RKO (cell line): Measurements from ENCODE around the gene GALNT16.
"Not testable (repeated sequence)": the region's sequence is repeated elsewhere in the genome, so short reads cannot be mapped to it uniquely, and the experiment has no call there.

Experiments used
- DNase-seq: peaks from one replicate; pipeline ENCODE4 v3.0.0-alpha.2; 2016; ENCODE audit warnings: low spot score

GALNT16 gene

DNA sequence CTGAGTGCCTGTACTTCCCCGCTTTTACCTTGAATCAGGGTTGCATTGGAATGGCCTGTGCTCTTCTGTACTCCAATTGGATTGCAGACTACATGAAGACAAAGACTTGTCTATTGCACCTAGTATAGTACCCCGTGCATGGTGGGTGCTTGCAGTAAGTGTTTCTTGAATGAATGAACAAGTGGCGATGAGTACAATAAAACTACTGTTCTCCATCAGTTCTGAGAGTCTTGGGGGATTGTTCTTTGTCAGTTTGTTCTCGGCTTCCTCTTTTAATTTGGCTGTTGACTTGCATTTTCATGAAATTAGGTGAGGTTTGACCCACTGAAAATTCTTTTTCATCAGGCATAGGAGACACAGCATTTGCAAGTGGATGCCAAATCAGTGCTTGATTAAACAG lies 104.0 kb downstream of the GALNT16 start:
- no peak for DNase-seq

DNA sequence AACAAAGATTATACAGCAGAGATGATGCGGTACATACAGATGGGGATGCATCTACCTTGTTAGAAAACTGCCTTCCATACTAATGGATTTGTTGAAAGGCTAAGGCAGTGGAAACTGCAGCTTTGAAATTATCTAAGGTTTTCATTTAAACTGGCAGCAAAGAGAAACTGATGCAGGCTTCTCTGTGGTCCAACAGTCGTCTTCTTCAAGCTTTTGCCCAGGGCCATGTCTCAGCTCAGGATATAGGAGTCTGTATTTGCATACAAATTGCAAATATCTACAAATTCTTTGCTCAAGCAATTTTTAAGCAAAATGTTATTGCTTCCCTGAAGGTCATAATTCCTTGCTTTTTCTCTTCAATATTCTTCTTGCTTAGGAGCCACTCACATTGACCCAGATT lies 104.4 kb downstream of the GALNT16 start:
- no peak for DNase-seq

DNA sequence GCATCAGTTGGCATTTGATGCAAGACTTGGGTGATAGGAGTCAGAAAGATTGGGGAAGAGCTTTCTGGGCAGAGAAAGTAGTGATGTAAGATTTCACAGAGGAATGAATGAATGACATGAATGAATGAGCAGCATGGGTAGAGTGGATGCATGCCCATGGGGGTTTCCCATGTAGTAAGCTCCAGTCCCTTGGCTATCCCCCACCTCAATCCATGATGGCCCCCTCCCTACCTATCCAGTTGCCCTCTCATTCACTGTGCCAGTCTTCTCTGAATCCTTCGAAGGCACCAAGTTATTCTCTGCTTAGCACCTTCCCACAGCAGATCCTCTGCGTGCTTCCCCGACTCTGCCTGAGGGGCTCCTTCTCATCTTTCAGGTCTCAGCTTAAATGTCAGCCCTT lies 106.1 kb downstream of the GALNT16 start:
- DNase-seq, result no peak

DNA sequence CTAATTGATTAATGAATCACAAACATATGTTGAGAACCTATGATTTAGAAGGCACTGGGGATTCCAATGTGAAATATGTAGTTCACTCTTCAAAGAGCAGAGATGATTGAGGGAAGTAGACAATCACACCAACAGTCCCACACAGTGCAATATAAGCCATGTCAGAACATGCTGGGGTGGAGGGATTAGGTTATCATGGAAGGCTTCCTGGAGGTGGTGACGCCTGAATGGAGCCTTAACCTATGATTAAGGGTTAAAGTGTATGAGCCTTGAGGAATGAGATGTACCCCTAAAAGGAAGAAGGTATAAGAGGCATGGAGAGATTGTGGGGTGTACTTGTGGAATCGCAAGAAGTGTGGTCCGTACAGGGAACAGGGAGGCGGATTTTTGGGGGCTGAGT lies 106.8 kb downstream of the GALNT16 start:
- DNase-seq, result no peak

DNA sequence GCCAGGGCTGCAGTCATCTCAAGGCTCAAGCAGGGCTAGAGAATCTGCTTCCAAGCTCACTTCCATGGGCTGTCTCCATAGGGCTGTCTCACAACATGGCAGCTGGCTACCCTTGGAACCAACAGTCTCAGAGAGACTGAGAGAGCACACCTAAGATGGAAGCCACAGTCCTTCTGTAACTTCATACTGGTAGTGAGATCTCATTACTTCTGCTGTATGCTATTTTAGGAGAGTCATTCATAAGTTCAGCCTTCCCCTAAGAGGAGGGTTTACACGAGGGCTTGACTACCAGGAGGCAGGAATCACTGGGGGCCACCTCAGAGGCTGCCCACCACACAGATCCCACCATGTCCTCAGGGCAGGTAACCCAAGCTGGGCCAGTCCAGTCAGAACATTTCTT lies 108.4 kb downstream of the GALNT16 start:
- DNase-seq, result no peak

DNA sequence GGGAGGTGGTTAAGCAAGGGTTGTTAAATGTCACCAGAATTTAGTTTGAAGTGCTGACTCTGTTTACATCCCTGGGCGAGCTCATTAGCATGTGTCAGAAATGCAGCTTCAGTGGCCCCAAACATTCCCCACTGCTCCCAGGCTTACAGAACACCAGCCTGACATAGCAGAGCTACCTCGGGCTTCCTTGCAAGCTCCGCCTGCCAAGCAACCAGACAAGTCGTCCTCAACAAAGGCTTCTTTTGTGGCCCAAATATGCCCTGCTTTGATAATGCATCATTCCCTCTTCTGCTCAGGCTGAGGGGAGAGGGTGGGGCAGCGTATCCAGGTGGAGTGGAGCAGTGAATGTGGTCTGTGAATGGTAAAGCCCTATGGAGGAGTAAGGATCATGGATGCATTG lies 110.1 kb downstream of the GALNT16 start:
- no peak for DNase-seq

DNA sequence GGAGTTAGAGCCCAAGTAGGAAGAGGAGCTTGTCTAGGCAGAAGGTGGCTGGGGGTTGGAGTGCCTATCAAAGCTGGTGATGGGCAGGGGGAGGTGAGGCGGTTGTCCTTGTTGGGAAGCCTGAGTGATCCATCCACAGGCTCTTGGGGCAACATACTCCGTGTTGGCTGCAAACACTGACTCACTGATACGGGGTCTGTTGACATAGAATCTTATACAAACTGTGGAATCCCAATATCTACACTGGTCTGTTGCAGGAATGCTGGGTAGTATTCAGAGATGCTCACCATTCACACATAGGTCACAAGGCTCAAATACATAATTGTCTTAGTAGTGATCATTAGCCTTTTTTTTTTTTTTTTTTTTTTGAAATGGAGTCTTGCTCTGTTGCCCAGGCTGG lies 112.2 kb downstream of the GALNT16 start:
- no peak for DNase-seq

DNA sequence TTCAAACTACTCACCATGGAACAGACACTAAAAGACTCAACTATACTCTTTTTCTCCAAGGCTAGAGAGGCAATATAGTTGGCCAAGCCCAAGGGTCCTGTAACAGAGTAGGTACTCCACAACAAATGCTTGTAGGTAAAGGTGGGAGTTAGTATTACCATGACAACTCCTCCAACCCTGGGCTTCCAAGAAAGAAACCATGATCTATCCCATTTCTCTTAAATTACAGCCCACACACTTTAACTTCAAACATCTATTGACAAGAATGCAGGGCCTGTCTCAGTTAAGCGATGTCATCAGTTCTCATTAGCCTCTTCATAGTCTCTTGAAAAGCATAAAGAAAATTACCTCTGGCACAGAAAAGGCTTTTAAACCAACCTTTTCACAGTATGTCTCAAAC lies 113.1 kb downstream of the GALNT16 start:
- no peak for DNase-seq

DNA sequence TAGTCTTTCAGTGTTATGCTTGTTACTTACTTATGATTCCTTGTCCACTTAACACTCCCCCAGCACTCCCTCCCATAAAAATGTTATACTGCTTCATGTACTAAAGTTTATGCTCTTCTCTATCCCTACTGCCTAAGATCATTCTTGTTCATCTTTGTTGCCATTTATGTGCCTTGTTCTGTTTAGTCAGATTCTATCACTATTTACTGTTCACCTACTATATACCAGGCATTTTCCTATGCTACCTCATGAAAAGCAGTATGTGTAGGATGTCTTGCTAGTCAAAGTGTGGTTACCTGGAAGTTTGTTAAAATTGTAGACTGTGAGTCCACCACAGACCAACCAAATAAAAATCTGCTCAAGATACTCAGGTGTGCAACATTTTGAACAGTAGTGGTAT lies 114.3 kb downstream of the GALNT16 start:
- DNase-seq, result no peak

DNA sequence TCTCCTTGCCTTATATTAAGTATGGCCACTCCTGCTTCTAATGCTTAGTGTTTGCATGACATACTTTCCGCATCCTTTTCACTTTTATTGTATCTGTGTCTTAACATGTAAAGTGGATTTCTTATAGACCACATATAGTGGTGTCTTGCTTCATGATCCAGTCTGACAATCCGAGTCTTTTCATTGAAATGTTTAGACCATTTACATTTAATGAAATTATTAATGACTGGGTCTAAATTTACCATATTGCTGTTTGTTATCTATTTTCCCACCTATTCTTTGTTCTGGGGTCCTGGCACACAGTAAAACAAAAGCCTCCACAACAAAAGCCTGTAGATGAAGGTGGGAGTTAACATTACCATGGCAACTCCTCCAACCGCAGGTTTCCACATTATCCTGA lies 115.2 kb downstream of the GALNT16 start:
- no peak for DNase-seq

DNA sequence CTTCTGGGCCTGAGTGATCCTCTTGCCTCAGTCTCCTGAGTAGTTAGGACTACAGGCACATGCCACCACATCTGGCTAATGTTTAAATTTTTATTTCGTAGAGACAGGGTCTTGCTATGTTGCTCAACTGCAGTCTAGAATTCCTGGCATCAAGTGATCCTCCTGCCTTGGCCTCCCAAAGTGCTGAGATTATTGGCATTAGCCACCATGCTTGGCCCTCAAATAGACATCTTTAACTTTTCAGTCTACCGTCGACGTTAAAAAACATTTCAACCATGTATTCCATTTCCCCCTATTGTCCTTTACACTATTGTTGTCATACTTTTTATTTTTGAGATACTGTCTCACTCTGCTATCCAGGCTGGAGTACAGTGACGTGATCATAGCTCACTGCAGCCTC lies 115.8 kb downstream of the GALNT16 start:
- no peak for DNase-seq

DNA sequence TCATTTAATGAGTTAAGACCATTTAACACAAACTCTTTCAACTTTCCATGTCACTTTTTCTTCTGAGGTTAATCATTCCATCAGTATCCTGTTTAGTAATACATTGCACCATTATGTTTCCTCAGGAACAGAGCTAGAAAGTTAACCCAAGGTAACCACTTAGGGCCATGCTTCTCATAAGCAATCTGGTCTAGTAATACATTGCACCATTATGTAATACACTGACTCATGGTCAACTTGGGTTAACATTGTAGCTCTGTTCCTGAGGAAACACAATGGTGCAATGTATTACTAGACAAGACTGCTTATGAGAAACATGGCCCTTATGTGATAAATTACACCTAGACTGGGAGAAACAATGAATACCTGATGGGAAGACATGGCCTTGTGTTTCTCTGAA lies 116.5 kb downstream of the GALNT16 start:
- DNase-seq, result peak; percentile 47

DNA sequence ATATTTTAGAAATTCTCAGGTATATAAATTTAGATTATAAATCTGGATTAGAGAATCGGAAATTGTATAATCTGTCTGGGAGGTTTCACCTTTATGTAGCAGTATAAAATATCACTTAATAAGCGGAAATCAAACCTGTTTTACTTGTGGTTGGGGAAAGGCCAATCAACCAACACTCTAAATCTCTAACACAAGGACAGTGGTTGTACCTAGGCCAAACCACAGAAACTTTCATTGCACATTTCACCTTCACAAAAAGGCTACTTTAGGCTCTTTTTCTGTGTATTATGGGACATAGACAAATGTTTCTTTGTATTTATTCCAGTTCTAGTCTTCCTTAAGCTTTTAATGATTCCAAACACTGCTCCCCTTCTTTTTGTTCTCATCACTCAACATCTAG lies 118.3 kb downstream of the GALNT16 start:
- DNase-seq, result no peak

DNA sequence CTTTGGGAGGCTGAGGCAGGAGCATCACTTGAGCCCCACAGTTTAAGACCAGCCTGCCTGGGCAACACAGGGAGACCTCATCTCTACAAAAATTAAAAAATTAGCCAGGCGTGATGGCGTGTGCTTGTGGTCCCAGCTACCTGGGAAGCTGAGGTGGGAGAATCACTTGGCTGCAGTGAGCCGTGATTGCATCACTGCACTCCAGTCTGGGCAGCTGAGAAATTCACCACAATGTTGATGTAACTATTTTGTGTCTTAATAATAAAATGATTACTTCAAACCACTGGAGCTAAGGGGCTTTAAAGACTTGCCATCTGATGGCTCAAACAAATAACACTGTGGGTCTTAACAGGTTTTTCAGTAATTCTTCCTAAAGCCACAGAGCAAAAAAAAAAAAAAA lies 127.4 kb downstream of the GALNT16 start:
- DNase-seq, result no peak

DNA sequence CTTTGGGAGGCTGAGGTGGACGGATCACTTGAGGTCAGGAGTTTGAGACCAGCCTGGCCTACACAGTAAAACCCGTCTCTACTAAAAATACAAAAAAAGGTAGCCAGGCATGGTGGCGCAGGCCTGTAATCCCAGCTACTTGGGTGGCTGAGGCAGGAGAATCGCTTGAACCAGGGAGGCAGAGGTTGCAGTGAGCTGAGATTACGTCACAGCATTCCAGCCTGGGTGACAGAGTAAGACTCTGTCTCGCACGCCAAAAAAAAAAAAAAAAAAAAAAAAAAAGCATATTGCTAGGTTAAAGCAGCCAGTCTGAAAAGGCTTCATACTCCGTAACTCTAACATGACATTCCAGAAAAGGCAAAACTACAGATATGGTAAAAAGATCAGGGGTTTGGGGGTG lies 131.4 kb downstream of the GALNT16 start:
- DNase-seq, result not testable (repeated sequence)

DNA sequence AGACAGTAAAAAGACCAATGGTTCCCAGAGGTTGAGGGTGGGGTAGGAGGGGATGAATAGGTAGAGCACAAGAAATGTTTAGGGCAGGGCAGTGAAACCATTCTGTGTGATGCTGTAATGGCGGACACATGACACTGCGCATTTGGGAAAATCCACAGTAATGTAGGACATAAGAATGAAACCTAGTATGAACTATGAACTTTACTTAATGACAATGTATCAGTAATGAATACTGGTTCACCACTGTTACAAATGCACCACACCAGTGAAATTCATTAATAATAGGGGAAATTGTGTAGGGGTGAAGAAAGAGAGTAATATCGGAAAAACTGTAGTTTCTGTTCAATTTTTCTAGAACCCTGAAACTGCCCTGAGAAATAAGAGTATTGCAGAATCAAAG lies 132.5 kb downstream of the GALNT16 start:
- no peak for DNase-seq

DNA sequence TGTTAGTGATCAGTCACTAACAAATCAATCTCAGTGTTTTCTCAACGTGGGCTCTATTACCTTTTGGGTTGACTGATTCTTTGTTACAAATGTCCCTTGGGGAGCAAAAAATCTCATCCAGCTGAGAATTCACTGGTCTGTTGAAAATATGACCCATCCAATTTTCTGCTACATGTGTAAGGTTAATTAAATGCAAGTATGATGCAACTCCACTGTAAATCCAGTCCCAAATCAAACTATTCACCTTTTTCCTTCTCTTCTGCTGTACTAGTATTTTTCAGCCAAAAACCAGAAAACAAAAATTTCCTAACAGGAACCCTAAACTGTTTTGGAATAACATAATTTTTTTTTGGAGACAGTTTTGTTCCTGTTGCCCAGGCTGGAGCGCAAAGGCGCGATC lies 136.0 kb downstream of the GALNT16 start:
- DNase-seq, result no peak

DNA sequence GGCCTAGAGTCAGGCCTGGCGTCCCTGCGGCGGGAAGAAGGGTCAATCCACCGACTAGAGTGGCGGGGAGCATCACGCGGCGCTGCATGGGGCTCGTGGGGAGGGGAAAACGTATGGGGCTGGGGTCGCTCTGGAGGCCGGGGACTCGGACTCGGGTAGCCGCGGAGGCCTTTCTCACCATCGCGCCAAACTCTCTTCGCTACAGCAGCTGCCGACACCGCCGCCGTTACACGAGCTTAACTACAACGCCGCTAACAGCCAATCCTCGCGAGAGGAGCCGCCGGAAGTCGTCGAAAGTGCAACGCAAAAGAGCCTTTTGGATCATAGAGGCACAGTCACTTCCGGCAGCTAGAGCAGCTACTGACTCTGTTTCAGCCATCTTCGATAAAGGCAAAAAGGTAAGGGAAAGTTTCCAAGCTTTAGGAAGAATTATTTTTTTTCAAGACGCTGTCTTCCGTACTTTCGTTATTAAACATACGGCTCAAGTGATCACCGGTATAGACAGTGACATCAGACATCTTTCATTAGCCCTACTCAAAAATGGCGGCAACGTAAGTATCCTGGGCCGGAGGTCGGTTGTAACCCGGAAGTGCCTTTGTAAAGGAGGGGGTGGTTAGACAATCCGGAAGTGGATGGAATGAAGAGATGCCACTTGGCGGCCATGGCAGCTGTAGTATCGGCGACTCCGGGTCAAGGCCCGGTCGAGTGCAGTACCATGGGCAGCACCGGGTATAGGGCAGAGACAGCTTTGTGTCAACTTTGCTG lies 138.3 kb downstream of the GALNT16 start, which contains the start of the genes ERH and SLC39A9:
TSS of gene ERH (minus strand) at position 247 of the 765 bp plus-strand sequence. CDS start at position 181, 66 bp downstream.
TSS of gene SLC39A9 (plus strand) at position 640 of the 765 bp plus-strand sequence. CDS start 678 bp downstream, outside the sequence.
- peak; percentile 97 for DNase-seq

DNA sequence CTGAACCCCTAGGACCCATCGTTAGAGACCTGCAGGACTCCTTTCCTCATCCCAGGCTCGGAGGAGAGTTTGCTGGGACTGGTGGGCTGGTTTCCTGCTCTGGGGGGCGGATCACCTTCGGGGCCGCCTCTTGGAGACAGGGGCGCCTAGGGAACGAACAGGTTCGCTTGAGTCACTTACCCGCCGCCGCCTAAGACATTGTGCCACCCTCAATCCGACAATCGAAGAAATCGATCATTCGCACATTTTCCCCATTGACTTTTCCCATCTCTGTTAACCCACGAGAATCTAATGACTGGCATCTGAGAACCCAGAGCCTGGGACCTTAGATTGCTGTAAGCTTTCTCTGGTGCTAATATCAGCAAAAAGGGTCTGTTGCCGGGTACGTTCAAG lies 138.9 kb downstream of the GALNT16 start:
- no peak for DNase-seq

DNA sequence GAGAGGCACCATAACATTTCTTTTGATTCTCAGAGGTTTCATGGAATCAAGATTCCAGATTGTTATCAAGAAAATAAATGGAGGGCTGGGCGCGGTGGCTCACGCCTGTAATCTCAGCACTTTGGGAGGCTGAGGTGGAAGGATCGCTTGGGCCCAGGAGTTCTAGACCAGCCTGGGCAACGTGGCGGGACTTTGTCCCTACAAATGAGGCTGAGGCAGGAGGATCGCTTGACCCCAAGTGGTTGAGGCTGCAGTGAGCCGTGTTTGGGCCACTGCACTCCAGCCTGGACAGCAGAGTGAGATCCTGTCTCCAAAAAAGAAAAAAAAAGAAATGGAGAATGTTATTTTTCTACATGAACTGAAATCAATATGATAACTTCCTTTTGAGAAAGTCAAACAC lies 139.8 kb downstream of the GALNT16 start:
- DNase-seq, result no peak

DNA sequence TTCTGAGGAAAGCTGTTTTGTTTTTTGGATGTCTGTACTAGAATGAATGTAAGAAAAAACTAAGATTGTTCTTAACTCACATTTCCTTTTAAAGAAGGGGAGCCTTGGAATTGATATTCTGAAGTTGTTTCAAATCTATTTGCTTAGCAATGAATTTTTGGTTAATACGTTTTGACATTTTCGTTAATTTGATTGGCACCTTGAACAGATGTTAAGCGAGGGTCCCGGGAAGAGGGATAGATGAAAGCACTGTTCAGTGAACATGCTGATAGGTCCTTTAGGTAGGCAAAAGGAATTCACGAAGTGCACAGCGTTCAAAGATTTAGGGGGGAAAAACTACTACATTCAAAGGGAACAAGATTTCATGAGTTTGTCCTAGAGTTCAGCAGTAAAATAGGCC lies 140.2 kb downstream of the GALNT16 start:
- DNase-seq, result no peak

DNA sequence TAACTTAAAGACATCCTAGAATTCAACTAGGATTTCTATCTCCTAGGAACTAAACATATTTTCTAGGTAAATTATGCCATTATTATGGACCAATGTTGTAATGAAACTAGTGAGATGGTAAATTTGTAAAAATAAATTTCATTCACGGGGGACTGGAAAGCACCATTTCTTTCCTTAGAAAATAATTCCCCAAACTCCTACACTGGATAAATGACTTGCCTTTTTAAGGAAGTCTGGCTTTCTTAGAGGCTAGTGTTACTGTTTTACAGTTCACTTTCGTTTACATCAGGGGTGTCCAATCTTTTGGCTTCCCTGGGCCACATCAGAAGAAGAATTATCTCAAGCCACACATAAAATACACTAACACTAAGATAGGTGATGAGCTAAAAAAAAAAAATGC lies 141.9 kb downstream of the GALNT16 start:
- DNase-seq, result no peak

DNA sequence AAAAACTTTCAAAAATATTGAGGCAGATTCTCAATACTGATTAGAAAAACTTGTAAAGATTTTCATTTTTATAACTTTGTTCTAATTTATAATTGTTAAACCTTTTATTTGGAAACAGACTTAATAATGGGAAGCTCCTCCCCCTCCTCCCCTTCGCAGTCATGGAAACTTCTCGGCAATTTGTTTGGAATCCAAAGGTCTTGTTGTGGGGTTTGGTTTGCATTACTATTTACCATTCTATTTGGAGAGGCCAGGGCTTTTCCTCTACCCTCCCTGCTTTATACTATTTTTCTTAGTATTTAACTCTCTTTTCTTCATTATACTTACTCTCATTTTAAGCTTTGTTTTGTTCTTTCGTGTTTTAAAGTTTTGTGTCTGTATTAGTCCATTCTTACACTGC lies 144.5 kb downstream of the GALNT16 start:
- no peak for DNase-seq

DNA sequence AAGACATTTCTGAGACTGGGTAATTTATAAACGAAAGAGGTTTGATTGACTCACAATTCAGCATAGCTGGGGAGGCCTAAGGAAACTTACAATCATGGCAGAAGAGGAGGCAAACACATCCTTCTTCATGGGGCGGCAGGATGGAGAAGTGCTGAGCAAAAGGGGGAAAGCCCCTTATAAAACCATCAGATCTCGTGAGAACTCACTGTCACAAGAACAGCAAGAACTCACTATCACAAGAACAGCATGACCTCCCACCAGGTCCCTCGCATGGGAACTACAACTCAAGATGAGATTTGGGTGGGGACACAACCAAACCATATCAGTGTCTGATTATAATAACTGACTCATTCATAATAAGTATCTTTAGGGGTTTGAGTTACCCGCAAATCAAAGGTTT lies 144.9 kb downstream of the GALNT16 start:
- no peak for DNase-seq
